GM18502 (cell line): ENCODE measurements around the gene DCTPP1.

Experiments
- ATAC-seq: cut with Tn5 transposase; IDR thresholded peaks from one replicate; pipeline ENCODE4 v1.9.1; 2021; ENCODE audit warnings: mild to moderate bottlenecking; ENCODE audit not compliant: unreplicated experiment, poor library complexity

DCTPP1 gene

GRCh38 chr16:30394592-30395154 lies 35.2 kb downstream of the DCTPP1 start:
- ATAC-seq = no peak

DNA sequence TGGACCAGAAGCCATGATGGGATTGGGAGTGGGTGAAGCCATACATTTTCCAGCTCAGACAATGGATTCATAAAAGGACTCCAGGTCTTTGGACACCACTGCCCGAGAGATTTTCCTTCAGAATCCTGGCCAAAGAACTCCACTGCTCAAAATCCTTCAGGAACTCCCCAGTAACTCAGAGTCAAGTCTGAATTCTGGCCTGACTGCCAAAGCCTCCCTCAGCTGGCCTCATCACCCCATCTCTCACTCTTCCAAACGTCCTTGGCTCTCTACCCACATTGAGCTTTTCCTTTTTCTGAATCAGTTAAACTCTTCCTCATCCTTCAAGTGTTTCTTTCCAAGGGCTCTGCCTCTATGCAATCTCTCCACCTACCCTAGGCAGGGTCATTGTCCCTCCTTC lies 46.3 kb downstream of the DCTPP1 start:
- no peak for ATAC-seq

GRCh38 chr16:30382111-30382881 lies 47.5 kb downstream of the DCTPP1 start, which contains the start of gene SEPTIN1:
Gene SEPTIN1 (minus strand): TSS chr16:30382561. CDS start chr16:30382542, 19 bp downstream.
- ATAC-seq = no peak

DNA sequence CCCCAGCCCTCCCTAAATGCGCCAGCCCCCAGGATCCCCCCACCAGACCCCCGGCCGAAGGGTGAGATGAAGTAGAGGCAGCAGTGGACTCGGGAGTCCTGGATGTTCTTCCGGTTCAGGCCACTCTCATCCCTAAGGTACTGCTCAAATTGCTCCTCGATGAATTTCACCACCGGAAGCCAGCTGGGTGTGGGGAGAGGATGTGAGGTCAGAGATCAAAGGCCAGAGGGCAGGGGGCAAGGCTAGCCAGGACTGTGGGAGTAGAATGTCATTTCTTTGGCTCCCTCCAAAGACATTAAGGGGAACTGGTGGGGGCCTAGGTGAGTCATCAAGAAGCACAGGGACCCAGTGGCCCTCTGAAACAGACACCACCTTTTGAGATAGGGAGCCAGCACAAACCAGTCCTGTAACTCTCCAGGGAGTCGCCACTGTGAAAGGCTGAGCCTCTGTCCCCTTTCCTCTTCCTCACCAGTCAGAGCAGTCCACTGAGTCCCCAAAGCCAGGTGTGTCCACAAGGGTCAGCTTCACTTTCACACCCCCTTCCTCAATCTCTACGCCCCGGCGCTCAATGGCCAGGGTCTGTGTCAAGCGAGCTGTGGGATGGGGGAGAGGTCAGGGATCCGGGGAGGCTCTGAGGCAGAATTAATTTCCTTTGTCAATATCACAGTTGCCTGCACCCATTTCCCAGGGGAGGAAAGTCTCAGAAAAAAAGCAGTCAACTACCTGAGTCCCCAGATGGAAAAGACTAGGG lies 48.4 kb downstream of the DCTPP1 start:
- ATAC-seq = no peak

GRCh38 chr16:30380803-30381208 lies 49.0 kb downstream of the DCTPP1 start:
- ATAC-seq = no peak

DNA sequence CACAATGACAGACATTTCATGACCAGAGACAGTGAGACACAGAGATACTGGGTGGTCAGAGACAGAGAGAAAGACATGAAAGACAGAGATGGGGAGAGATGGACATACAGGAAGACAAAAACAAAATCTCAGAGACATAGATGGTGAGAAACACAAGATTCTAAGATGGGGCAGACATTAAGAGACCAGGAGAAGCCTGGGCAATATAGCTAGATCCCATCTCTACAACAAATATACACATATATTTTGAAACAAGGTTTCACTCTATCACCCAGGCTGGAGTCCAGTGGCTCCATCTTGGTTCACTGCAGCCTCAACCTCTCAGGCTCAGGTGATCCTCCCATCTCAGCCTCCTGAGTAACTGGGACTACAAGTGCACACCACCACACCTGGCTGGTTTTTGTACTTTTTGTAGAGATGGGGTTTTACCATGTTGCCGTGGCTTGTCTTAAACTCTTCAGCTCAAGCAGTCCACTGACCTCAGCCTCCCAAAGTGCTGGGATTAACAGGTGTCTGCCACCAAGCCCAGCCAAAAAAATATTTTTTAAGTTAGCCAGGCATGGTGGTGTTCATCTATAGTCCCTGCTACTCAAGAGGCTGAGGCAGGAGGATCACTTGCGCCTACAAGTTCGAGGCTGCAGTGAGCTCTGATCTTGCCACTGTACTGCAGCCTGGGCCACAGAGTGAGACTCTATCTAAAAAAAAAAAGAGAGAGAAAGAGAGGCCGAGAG lies 49.6 kb downstream of the DCTPP1 start:
- no peak for ATAC-seq

DNA sequence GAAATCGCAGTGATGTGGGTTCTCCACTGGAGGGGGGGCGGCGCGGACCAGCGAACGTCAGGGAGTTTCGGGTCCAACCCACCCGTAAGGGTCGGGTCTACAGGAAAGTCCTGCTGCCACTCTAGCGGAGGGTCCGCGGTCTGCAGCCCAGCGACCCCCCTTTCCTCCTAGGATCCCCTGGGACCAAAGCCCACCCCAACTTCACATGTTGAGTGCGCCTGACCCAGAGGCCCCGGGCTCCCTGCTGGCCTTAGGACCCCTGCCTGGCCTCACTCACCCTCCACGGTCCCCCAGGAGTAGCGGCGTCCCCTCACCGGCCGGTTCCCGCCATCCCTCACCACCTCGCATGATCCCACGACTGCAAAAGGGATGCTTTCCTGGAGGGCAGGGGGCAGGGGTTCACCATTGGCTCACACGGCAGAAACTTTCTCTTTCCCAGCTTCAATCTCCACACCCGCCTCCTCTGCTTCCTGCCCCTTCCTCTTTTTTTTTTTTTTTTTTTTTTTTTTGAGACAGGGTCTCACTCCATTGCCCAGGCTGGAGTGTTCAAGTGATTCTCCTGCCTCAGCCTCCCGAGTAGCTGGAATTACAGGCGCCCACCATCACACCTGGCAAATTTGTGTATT lies 50.6 kb downstream of the DCTPP1 start:
- ATAC-seq = no peak

GRCh38 chr16:30378236-30379157 lies 51.3 kb downstream of the DCTPP1 start:
- ATAC-seq = peak; percentile 86

DNA sequence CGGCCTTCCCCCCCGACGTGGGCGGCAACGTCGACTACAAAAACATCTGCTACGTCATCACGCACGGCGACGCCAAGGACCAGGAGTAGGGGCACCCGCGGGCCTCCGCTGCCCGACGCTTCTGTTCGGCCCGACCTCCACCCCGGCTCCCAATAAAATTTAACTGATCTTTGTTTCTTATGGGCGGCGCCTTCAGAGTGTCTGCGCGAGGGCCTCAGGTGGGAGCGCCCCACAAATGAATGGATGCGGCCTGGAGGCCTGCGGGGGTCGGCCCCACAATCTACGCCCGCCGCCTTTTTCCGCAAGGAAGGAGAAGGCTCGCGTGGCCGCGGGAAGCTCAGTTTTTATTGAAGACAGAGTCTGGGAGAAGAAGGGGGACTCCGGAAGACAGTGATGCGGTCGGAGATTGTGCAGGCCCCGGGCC lies 52.0 kb downstream of the DCTPP1 start:
- ATAC-seq = peak; percentile 41

GRCh38 chr16:30377050-30377811 lies 52.6 kb downstream of the DCTPP1 start:
- ATAC-seq = no peak

DNA sequence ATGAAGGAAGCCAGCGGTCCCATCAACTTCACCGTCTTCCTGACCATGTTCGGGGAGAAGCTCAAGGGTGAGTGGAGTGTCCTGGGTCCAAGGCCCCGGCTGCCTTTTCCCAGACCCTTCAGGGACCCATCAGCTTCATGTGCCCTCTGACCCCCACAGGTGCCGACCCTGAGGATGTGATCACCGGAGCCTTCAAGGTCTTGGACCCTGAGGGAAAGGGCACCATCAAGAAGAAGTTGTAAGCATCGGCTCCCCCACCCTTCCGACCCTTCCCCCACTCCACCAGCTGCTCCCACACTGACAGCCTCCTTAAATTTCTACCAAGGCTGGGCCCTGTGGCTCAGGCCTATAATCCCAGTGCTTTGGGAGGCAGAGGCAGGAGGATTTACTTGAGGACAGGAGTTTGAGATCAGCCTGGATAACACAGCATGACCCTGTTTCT lies 53.3 kb downstream of the DCTPP1 start:
- no peak for ATAC-seq

- no peak for ATAC-seq
Observed at GRCh38 chr16:30375864-30376263, 54.0 kb downstream of the DCTPP1 start.

DNA sequence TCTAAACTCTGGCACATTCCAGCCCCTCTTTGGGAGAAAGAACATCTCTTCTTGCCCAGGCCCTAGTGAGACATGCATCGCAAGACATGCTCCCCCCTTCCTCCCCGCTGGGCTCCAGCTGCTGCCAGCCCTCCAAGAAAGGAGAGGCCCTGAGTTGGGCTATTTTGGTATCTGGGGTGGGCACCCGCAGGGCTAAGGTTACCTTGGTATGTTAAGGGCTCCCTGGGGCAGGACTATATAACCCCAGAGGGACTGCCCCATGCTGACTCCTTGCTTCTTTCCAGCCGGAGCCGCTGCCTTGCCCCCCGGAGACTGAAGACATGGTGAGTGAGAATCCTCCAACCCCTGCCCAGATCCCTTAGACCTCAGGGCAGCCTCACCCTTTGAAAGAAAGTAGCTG lies 55.3 kb downstream of the DCTPP1 start, which contains the start of gene MYL11:
TSS of gene MYL11 (plus strand) at position 265 of the 400 bp plus-strand sequence. CDS start at position 321, 56 bp downstream.
- ATAC-seq = no peak
